ENCODE measurements around the gene UBE2O. TPM values are rescaled to one million over a fixed set of nuclear protein-coding genes. Genes with fewer than 3 reads are reported as not detected.
"Not testable (repeated sequence)": the region's sequence is repeated elsewhere in the genome, so short reads cannot be mapped to it uniquely, and the experiment has no call there.

UBE2O gene
- total and polyA plus RNA-seq, 2 donors from 2014 or later: 5.5 to 21.3 TPM

DNA sequence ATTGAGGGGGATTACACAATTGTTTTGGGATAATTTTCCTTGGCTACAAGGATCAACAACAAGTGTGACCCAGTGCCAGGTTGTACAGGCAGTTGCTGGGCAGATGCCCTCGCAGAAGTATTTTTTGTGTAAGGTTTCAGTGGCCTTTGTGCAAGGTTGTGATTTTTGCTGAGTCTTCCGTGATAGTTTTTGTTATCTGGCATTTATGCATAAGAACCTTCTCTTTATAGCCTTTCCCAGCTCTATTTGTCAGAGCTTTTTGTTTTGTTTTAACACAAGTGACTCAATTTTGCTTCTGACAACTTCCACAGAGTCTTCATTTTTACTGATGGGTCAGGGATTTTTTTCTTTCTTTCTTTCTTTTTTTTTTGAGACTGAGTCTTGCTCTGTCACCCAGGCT lies 92.5 kb downstream of the UBE2O start:
- TF ChIP-seq, protein P1, sequence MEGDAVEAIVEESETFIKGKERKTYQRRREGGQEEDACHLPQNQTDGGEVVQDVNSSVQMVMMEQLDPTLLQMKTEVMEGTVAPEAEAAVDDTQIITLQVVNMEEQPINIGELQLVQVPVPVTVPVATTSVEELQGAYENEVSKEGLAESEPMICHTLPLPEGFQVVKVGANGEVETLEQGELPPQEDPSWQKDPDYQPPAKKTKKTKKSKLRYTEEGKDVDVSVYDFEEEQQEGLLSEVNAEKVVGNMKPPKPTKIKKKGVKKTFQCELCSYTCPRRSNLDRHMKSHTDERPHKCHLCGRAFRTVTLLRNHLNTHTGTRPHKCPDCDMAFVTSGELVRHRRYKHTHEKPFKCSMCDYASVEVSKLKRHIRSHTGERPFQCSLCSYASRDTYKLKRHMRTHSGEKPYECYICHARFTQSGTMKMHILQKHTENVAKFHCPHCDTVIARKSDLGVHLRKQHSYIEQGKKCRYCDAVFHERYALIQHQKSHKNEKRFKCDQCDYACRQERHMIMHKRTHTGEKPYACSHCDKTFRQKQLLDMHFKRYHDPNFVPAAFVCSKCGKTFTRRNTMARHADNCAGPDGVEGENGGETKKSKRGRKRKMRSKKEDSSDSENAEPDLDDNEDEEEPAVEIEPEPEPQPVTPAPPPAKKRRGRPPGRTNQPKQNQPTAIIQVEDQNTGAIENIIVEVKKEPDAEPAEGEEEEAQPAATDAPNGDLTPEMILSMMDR (IDR thresholded peaks at IDR 0.05; ENCODE audit: borderline replicate concordance, extremely low read depth, insufficient read depth): no peak
- DNase-seq (no peak), FAIRE-seq (no peak)
- intact Hi-C loops (cut with DNase I): no loop called here
- H3K9me3 ChIP-seq (ENCODE audit: control insufficient read depth in 2 of 3, insufficient read depth in 1 of 3, low read length in 3 of 3): no peaks in the 10 kb centered on the region
- no peaks in the 10 kb centered on the region for H3K27me3 ChIP-seq (ENCODE audit: control insufficient read depth, insufficient read depth, low read length)
- no peaks in the 10 kb centered on the region for H3K36me3 ChIP-seq (ENCODE audit: control insufficient read depth in 2 of 3, insufficient read depth in 3 of 3, low read length in 3 of 3)
- no peak overlapping the region for H3K9ac ChIP-seq (ENCODE audit: low read length in 3 of 3)
- H3K27ac ChIP-seq (ENCODE audit: low read depth in 2 of 2, low read length in 2 of 2): no peak overlapping the region
- H3K4me3 ChIP-seq (ENCODE audit: low read length in 3 of 3): no peak overlapping the region
- peaks cover 0 to 5% (median 0%) of the 10 kb centered on the region in 3 donors for H3K4me1 ChIP-seq (ENCODE audit: control insufficient read depth in 2 of 3, insufficient read depth in 2 of 3, low read depth in 1 of 3, low read length in 3 of 3)

DNA sequence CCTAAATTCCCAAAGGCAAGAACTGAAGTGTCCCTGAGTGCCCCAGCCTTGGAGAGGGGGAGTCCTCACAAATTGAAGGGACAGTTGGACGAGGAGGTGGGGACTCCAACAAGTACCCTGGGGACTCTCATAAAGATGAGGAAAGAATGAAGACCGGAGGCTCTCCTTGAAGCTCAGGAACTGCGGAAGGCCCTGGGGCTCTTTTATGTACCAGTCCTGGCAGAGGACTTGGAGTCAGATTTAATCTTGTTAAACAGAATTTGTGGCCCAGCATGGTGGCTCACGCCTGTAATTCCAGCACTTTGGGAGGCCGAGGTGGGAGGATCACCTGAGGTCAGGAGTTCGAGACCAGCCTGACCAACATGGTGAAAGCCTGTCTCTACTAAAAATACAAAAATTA lies 93.2 kb downstream of the UBE2O start:
- FAIRE-seq; H3K4me1 ChIP-seq (ENCODE audit: control insufficient read depth in 2 of 3, insufficient read depth in 2 of 3, low read depth in 1 of 3, low read length in 3 of 3); H3K27ac ChIP-seq (ENCODE audit: low read depth in 2 of 2, low read length in 2 of 2); intact Hi-C loops (cut with DNase I); H3K4me3 ChIP-seq (ENCODE audit: low read length in 3 of 3); H3K27me3 ChIP-seq (ENCODE audit: control insufficient read depth, insufficient read depth, low read length); H3K9me3 ChIP-seq (ENCODE audit: control insufficient read depth in 2 of 3, insufficient read depth in 1 of 3, low read length in 3 of 3); H3K36me3 ChIP-seq (ENCODE audit: control insufficient read depth in 2 of 3, insufficient read depth in 3 of 3, low read length in 3 of 3); DNase-seq; H3K9ac ChIP-seq (ENCODE audit: low read length in 3 of 3): not testable (repeated sequence)

DNA sequence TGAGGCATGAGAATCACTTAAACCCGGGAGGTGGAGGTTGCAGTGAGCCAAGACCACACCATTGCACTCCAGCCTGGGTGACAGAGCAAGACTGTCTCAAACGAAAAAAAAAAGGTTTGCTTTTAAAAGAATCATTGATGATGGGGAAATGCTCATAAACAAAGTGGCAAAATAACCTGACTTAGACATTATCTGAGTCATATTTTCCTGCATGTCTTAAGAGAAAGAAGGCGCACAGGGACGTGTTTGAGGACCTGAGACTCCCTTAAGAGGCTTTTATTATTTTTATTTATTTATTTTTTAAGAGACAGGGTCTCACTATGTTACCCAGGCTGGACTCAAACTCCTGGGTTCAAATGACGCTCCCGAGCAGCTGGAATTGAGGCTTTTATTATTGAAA lies 93.6 kb downstream of the UBE2O start:
- no peak for FAIRE-seq
- H3K27me3 ChIP-seq (ENCODE audit: control insufficient read depth, insufficient read depth, low read length): no peaks in the 10 kb centered on the region

DNA sequence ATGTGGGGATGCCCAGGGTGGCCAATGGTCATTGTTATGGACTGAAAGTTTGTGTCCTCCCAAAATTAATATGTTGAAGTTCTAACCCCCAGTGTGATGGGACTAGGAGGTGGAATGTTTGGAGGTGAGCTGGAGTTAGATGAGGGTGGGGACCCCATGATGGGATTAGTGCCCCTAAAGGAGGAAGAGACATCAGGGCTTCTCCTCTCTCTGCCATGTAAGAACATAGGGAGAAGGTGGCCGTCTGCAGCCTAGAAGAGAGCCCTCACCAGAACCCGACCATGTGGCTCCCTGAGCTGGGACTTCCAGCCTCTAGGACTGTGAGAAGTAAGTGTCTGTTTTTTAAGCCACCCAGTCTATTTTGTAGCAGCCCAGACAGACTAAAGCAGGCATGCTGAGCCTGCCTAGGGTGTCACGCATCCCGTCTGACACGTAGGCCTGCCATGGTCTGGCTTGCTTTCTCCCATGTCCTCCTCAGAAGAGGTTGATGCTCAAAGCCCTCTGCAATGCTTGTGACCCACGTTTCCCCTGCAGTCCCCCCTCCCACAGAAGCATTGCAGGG lies 95.3 kb downstream of the UBE2O start:
- peak in 1 of 5 donors; percentile 29 for DNase-seq
- Histone ChIP-seq H3K9ac (ENCODE audit: low read length in 3 of 3) (no peak overlapping the region), H3K27ac (ENCODE audit: low read depth in 2 of 2, low read length in 2 of 2) (no peak overlapping the region), H3K27me3 (ENCODE audit: control insufficient read depth, insufficient read depth, low read length) (no peaks in the 10 kb centered on the region), H3K9me3 (ENCODE audit: control insufficient read depth in 2 of 3, insufficient read depth in 1 of 3, low read length in 3 of 3) (no peaks in the 10 kb centered on the region), H3K4me3 (ENCODE audit: low read length in 3 of 3) (no peak overlapping the region), H3K4me1 (ENCODE audit: control insufficient read depth in 2 of 3, insufficient read depth in 2 of 3, low read depth in 1 of 3, low read length in 3 of 3) (peaks cover 0 to 8% (median 0%) of the 10 kb centered on the region in 3 donors), H3K36me3 (ENCODE audit: control insufficient read depth in 2 of 3, insufficient read depth in 3 of 3, low read length in 3 of 3) (no peaks in the 10 kb centered on the region)
- intact Hi-C loops (cut with DNase I): no loop called here
- FAIRE-seq: no peak
- TF ChIP-seq, protein P1 (IDR thresholded peaks at IDR 0.05; ENCODE audit: borderline replicate concordance, extremely low read depth, insufficient read depth): no peak

More for the DNA sequence above, 93.6 kb downstream of the UBE2O start:
- H3K9me3 ChIP-seq (ENCODE audit: control insufficient read depth in 2 of 3, insufficient read depth in 1 of 3, low read length in 3 of 3): no peaks in the 10 kb centered on the region
- H3K4me1 ChIP-seq (ENCODE audit: control insufficient read depth in 2 of 3, insufficient read depth in 2 of 3, low read depth in 1 of 3, low read length in 3 of 3): peaks cover 0 to 5% (median 0%) of the 10 kb centered on the region in 3 donors
- H3K36me3 ChIP-seq (ENCODE audit: control insufficient read depth in 2 of 3, insufficient read depth in 3 of 3, low read length in 3 of 3): no peaks in the 10 kb centered on the region
- DNase-seq: no peak
- intact Hi-C loops (cut with DNase I): no loop called here
- H3K9ac ChIP-seq (ENCODE audit: low read length in 3 of 3): no peak overlapping the region
- H3K27ac ChIP-seq (ENCODE audit: low read depth in 2 of 2, low read length in 2 of 2): no peak overlapping the region
- H3K4me3 ChIP-seq (ENCODE audit: low read length in 3 of 3): no peak overlapping the region
- TF ChIP-seq, protein P1 (IDR thresholded peaks at IDR 0.05; ENCODE audit: borderline replicate concordance, extremely low read depth, insufficient read depth): no peak

Data from kidney (tissue), 14 donors.